Neural crest cell (in vitro differentiated cells): ENCODE data around the gene SHC1. TPM values are rescaled to one million over a fixed set of nuclear protein-coding genes. Genes with fewer than 3 reads are reported as not detected.
A peak's percentile ranks its signal among the peaks of the same experiment; 100 is the strongest.

ENCODE experiments used
- DNase-seq: peaks from one replicate; pipeline ENCODE4 v3.0.0; 2021; ENCODE audit warnings: low read depth, mixed read lengths, low spot score
- H3K27ac Mint-ChIP-seq: one replicate; pipeline ENCODE4 v1.8.0; 2021; ENCODE audit warnings: mild to moderate bottlenecking, mixed read lengths; ENCODE audit not compliant: unreplicated experiment
- H3K27me3 Mint-ChIP-seq: 2 replicates; pipeline ENCODE4 v1.8.0; 2021; ENCODE audit warnings: low read depth, mild to moderate bottlenecking, mixed read lengths
- H3K36me3 Mint-ChIP-seq: 2 replicates; pipeline ENCODE4 v1.8.0; 2021; ENCODE audit warnings: low read depth, mild to moderate bottlenecking, mixed read lengths
- H3K4me1 Mint-ChIP-seq: 2 replicates; pipeline ENCODE4 v1.8.0; 2021; ENCODE audit warnings: mixed read lengths
- H3K4me3 Mint-ChIP-seq: one replicate; pipeline ENCODE4 v1.8.0; 2021; ENCODE audit warnings: mild to moderate bottlenecking, mixed read lengths
- H3K9me3 Mint-ChIP-seq: 2 replicates; pipeline ENCODE4 v1.8.0; 2021; ENCODE audit warnings: mixed read lengths
- total RNA-seq: library from RNA; stranded (reverse); gene quantifications from 2 replicates; pipeline ENCODE4 v1.2.1, GENCODE V29; 2021
- TF ChIP-seq, protein P1 (sequence below): fragments of 200-600 bp; sonication (generic); conservative IDR thresholded peaks from 2 replicates; pipeline ENCODE4 v1.5.0; 2021; ENCODE audit warnings: antibody characterized with exemption, mild to moderate bottlenecking

Gene SHC1
- total RNA-seq, 1 donor from 2014 or later: 92.9 TPM

DNA sequence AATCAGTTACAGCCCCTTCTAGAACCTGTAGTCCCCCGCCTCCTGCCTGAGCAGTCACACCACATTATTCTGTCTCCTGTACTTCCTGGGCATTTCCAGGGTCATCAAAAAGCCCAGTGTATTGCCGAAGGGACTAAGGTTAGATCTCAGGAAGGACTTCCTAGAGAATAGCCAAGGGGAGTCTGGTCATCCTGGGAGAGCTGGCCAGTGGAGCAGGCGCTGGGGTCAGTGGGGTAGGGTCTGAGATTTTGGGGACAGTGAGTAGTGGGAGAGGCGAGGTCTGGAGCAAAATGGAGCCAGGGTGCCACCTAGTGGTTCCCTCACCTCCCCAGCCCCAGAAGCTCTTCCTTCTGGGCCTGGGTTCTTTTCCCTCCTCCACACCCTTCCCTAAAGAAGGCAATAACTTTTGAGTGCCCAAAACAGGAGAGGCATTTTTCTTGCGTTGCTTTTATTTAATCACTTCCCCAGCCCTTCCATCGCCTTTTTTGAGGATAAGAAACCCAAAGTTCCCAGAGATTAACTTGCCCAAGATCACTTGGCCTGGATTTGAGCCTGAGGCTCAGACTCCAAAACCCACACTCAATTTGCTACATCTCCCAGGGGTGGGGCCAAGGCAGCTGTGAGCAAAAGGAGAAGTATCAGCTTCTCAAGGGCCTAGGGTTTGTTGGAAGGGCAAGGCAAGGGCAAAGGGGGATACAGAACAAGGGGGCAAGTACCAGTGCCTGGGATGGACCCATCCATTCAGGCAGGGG is 26.7 kb downstream of the SHC1 start:
- TF ChIP-seq, protein P1, sequence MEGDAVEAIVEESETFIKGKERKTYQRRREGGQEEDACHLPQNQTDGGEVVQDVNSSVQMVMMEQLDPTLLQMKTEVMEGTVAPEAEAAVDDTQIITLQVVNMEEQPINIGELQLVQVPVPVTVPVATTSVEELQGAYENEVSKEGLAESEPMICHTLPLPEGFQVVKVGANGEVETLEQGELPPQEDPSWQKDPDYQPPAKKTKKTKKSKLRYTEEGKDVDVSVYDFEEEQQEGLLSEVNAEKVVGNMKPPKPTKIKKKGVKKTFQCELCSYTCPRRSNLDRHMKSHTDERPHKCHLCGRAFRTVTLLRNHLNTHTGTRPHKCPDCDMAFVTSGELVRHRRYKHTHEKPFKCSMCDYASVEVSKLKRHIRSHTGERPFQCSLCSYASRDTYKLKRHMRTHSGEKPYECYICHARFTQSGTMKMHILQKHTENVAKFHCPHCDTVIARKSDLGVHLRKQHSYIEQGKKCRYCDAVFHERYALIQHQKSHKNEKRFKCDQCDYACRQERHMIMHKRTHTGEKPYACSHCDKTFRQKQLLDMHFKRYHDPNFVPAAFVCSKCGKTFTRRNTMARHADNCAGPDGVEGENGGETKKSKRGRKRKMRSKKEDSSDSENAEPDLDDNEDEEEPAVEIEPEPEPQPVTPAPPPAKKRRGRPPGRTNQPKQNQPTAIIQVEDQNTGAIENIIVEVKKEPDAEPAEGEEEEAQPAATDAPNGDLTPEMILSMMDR: peak; percentile 83
- Mint-ChIP-seq H3K4me3 (peak overlapping the region; percentile 39), H3K27ac (no peak overlapping the region)

DNA sequence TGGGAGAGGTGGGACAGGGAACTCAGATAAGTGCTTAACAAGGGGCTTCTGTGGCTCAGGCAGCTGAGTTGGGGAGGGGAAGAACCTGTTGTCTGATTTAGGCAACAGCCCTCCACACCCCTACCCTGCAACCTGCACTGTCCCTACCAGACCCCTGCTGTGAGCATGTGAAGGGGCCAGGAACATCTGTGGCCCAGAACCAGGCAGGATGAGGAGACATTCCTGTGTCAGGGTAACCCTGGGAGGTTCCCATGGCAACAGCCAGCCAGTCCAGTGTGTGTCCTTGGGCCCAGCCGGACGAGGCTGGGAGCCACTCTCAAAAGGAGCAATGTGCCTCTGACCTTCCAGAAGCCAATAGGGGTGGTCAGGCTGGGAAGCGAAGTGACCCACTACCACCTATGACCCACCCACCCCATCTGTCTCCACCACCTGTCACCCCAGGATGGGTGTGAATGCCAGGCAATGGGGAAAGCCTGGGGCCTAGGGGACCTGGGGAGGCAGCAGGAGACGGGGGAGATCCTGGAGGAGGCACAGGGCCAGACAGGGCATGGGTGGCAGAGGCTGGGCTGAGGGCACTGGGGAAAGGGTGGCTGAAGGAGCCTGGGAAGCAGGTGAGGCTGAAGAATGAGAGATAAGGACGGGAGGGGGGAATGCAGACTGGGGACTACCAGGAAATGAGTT is 29.1 kb downstream of the SHC1 start:
- H3K9me3 Mint-ChIP-seq: no peaks in the 10 kb centered on the region
- no peaks in the 10 kb centered on the region for H3K36me3 Mint-ChIP-seq
- peak; percentile 60 for DNase-seq

More for the DNA sequence above, 26.7 kb downstream of the SHC1 start:
- no peaks in the 10 kb centered on the region for H3K27me3 Mint-ChIP-seq
- H3K36me3 Mint-ChIP-seq: no peaks in the 10 kb centered on the region
- DNase-seq: peak; percentile 55
- H3K9me3 Mint-ChIP-seq: no peaks in the 10 kb centered on the region
- H3K4me1 Mint-ChIP-seq: peaks cover 30% of the 10 kb centered on the region

GRCh38 chr1:154940651-154941194 is 29.8 kb downstream of the SHC1 start:
- TF ChIP-seq, protein P1: no peak
- no peak for DNase-seq
- Mint-ChIP-seq H3K36me3 (no peaks in the 10 kb centered on the region), H3K4me1 (peaks cover 56% of the 10 kb centered on the region), H3K9me3 (no peaks in the 10 kb centered on the region), H3K4me3 (peak overlapping the region; percentile 80), H3K27ac (peak overlapping the region; percentile 9), H3K27me3 (no peaks in the 10 kb centered on the region)

More for the DNA sequence above, 29.1 kb downstream of the SHC1 start:
- H3K4me3 Mint-ChIP-seq: peak overlapping the region; percentile 80
- TF ChIP-seq, protein P1: no peak
- no peaks in the 10 kb centered on the region for H3K27me3 Mint-ChIP-seq
- peak overlapping the region; percentile 50 for H3K27ac Mint-ChIP-seq
- peaks cover 52% of the 10 kb centered on the region for H3K4me1 Mint-ChIP-seq

- H3K4me1 Mint-ChIP-seq: peaks cover 57% of the 10 kb centered on the region
- no peak for DNase-seq
- no peak overlapping the region for H3K27ac Mint-ChIP-seq
- H3K36me3 Mint-ChIP-seq: no peaks in the 10 kb centered on the region
- H3K9me3 Mint-ChIP-seq: no peaks in the 10 kb centered on the region
- peak overlapping the region; percentile 80 for H3K4me3 Mint-ChIP-seq
- no peaks in the 10 kb centered on the region for H3K27me3 Mint-ChIP-seq
- TF ChIP-seq, protein P1: no peak
Measured at GRCh38 chr1:154940213-154940560, 30.4 kb downstream of the SHC1 start.

GRCh38 chr1:154938604-154939399 is 31.7 kb downstream of the SHC1 start:
- Mint-ChIP-seq H3K36me3 (no peaks in the 10 kb centered on the region), H3K4me3 (peak overlapping the region; percentile 90), H3K4me1 (peaks cover 56% of the 10 kb centered on the region), H3K27me3 (no peaks in the 10 kb centered on the region), H3K27ac (peak overlapping the region; percentile 38), H3K9me3 (no peaks in the 10 kb centered on the region)
- DNase-seq: no peak
- TF ChIP-seq, protein P1: no peak
